GM06990 (cell line): ENCODE data around the gene TECPR1.

Experiments
- DNase-seq: peaks from one replicate; pipeline ENCODE4 v3.0.0-alpha.2; 2011; ENCODE audit not compliant: insufficient read length; ENCODE audit errors: extremely low read depth
- H3K27me3 ChIP-seq: replicated peaks from 2 replicates; pipeline ENCODE4 v1.6.0; 2011; ENCODE audit warnings: low read length; ENCODE audit not compliant: control insufficient read depth, insufficient read depth
- H3K36me3 ChIP-seq: 2 replicates; pipeline ENCODE4 v1.5.1; 2011; ENCODE audit warnings: low read length; ENCODE audit not compliant: control insufficient read depth, insufficient read depth
- H3K4me3 ChIP-seq: replicated peaks from 2 replicates; pipeline ENCODE4 v1.5.1; 2011; ENCODE audit warnings: low read depth, mild to moderate bottlenecking, control low read depth, low read length
- CTCF ChIP-seq: IDR thresholded peaks from 2 replicates; pipeline ENCODE4 v1.5.1; 2011; ENCODE audit warnings: low read length, control low read depth, mild to moderate bottlenecking, inconsistent platforms; ENCODE audit not compliant: insufficient read depth, poor library complexity, severe bottlenecking

The TECPR1 gene

GRCh38 chr7:98235901-98236300 lies 16.1 kb downstream of the TECPR1 start:
- Histone ChIP-seq H3K36me3 (peaks cover 5% of the 10 kb centered on the region), H3K4me3 (no peak overlapping the region), H3K27me3 (no peaks in the 10 kb centered on the region)
- no peak for TF ChIP-seq CTCF
- DNase-seq, result no peak

GRCh38 chr7:98234429-98235147 lies 17.4 kb downstream of the TECPR1 start:
- Histone ChIP-seq H3K36me3 (peaks cover 8% of the 10 kb centered on the region), H3K4me3 (no peak overlapping the region), H3K27me3 (no peaks in the 10 kb centered on the region)
- DNase-seq, result no peak
- no peak for TF ChIP-seq CTCF

- Histone ChIP-seq H3K27me3 (no peaks in the 10 kb centered on the region), H3K36me3 (peaks cover 9% of the 10 kb centered on the region), H3K4me3 (no peak overlapping the region)
- no peak for TF ChIP-seq CTCF
- no peak for DNase-seq
These were observed 18.6 kb downstream of the TECPR1 start for GRCh38 chr7:98233219-98234070.

GRCh38 chr7:98232799-98233198 lies 19.2 kb downstream of the TECPR1 start:
- DNase-seq, result no peak
- H3K4me3 ChIP-seq, result no peak overlapping the region
- H3K36me3 ChIP-seq, result peaks cover 10% of the 10 kb centered on the region
- TF ChIP-seq CTCF, result no peak
- H3K27me3 ChIP-seq, result no peaks in the 10 kb centered on the region

GRCh38 chr7:98232263-98232585 lies 19.8 kb downstream of the TECPR1 start:
- no peak for TF ChIP-seq CTCF
- DNase-seq, result no peak
- no peak overlapping the region for H3K4me3 ChIP-seq
- H3K27me3 ChIP-seq, result no peaks in the 10 kb centered on the region
- H3K36me3 ChIP-seq, result peaks cover 10% of the 10 kb centered on the region
